OCI-LY3 (cell line): Measurements from ENCODE around the gene SYNJ1.

Experiments used
- CTCF ChIP-seq: fragments of 200-600, 300-600 bp; sonication (generic); IDR thresholded peaks from 2 replicates; pipeline ENCODE4 v1.5.1; 2014; ENCODE audit warnings: antibody characterized with exemption, low read length, low read depth
- EZH2phosphoT487 ChIP-seq: fragments of 200-600 bp; shearing (Covaris generic); IDR thresholded peaks from 2 replicates; pipeline ENCODE4 v1.6.1; 2018; ENCODE audit warnings: antibody characterized with exemption, mixed run types, low read depth

GRCh38 chr21:32708069-32708468, 19.7 kb downstream of the SYNJ1 start:
- TF ChIP-seq CTCF (no peak), EZH2phosphoT487 (no peak)
